H9 (cell line): ENCODE data around the gene PRICKLE1. TPM values are rescaled to one million over a fixed set of nuclear protein-coding genes. Genes with fewer than 3 reads are reported as not detected.
A peak's percentile ranks its signal among the peaks of the same experiment; 100 is the strongest.

Experiments
- DNase-seq: peaks from one replicate; pipeline ENCODE4 v3.0.0-alpha.2; 2017
- H2AFZ ChIP-seq: one replicate; pipeline ENCODE4 v1.6.1; 2013; ENCODE audit warnings: mild to moderate bottlenecking, low read length, control low read depth, moderate library complexity
- H2AK5ac ChIP-seq: 2 replicates; pipeline ENCODE4 v1.6.1; 2013; ENCODE audit warnings: low read length, control low read depth, mixed read lengths; ENCODE audit not compliant: insufficient read length
- H2BK120ac ChIP-seq: one replicate; pipeline ENCODE4 v1.6.1; 2013; ENCODE audit warnings: low read depth, mild to moderate bottlenecking, low read length, control low read depth, inconsistent platforms; ENCODE audit not compliant: poor library complexity, severe bottlenecking
- H2BK12ac ChIP-seq: 2 replicates; pipeline ENCODE4 v1.6.1; 2013; ENCODE audit warnings: low read length, control low read depth, mixed read lengths, low read depth; ENCODE audit not compliant: insufficient read length
- H2BK15ac ChIP-seq: 2 replicates; pipeline ENCODE4 v1.6.1; 2013; ENCODE audit warnings: low read depth, low read length, control low read depth
- H2BK20ac ChIP-seq: one replicate; pipeline ENCODE4 v1.6.1; 2013; ENCODE audit warnings: low read depth, mild to moderate bottlenecking, low read length, control low read depth, inconsistent platforms; ENCODE audit not compliant: poor library complexity, severe bottlenecking
- H2BK5ac ChIP-seq: 2 replicates; pipeline ENCODE4 v1.6.1; 2013; ENCODE audit warnings: low read length, control low read depth, mixed read lengths; ENCODE audit not compliant: insufficient read length
- H3K14ac ChIP-seq: 2 replicates; pipeline ENCODE4 v1.6.1; 2013; ENCODE audit warnings: low read length, control low read depth; ENCODE audit not compliant: insufficient read depth
- H3K18ac ChIP-seq: 2 replicates; pipeline ENCODE4 v1.6.1; 2013; ENCODE audit warnings: low read depth, mild to moderate bottlenecking, mixed read lengths, low read length, control low read depth; ENCODE audit not compliant: insufficient read length
- H3K23ac ChIP-seq: 2 replicates; pipeline ENCODE4 v1.6.1; 2013; ENCODE audit warnings: low read length, control low read depth, mixed read lengths, low read depth; ENCODE audit not compliant: insufficient read length
- H3K23me2 ChIP-seq: 2 replicates; pipeline ENCODE4 v1.6.1; 2013; ENCODE audit warnings: low read depth, mild to moderate bottlenecking, mixed read lengths, low read length, control low read depth; ENCODE audit not compliant: insufficient read length, poor library complexity, severe bottlenecking
- H3K27ac ChIP-seq: 2 replicates; pipeline ENCODE4 v1.5.1; 2013; ENCODE audit warnings: low read length, control low read depth, mixed read lengths, low read depth; ENCODE audit not compliant: insufficient read length
- H3K27me3 ChIP-seq: 2 replicates; pipeline ENCODE4 v1.6.1; 2013; ENCODE audit warnings: low read length, control low read depth, inconsistent platforms; ENCODE audit not compliant: insufficient read depth
- H3K4ac ChIP-seq: 2 replicates; pipeline ENCODE4 v1.6.1; 2013; ENCODE audit warnings: low read depth, mild to moderate bottlenecking, control low read depth, inconsistent platforms, low read length, moderate library complexity
- H3K4me1 ChIP-seq: 2 replicates; pipeline ENCODE4 v1.6.1; 2013; ENCODE audit warnings: low read length, control low read depth, inconsistent platforms; ENCODE audit not compliant: insufficient read depth
- H3K4me2 ChIP-seq: 2 replicates; pipeline ENCODE4 v1.6.1; 2013; ENCODE audit warnings: low read length, control low read depth, mixed read lengths; ENCODE audit not compliant: insufficient read length, insufficient read depth
- H3K56ac ChIP-seq: 2 replicates; pipeline ENCODE4 v1.6.1; 2013; ENCODE audit warnings: low read depth, mild to moderate bottlenecking, mixed read lengths, low read length, control low read depth; ENCODE audit not compliant: insufficient read length
- H3K79me1 ChIP-seq: 2 replicates; pipeline ENCODE4 v1.6.1; 2013; ENCODE audit warnings: low read depth, mild to moderate bottlenecking, moderate library complexity, low read length, control low read depth, inconsistent platforms; ENCODE audit not compliant: insufficient read depth, poor library complexity, severe bottlenecking
- H3K79me2 ChIP-seq: 2 replicates; pipeline ENCODE4 v1.6.1; 2013; ENCODE audit warnings: low read length, control low read depth, inconsistent platforms; ENCODE audit not compliant: insufficient read depth
- H3K9ac ChIP-seq: 2 replicates; pipeline ENCODE4 v1.6.1; 2013; ENCODE audit warnings: low read length, control low read depth, mixed read lengths; ENCODE audit not compliant: insufficient read length; ENCODE audit errors: extremely low read depth
- H3K9me3 ChIP-seq: one replicate; pipeline ENCODE4 v1.6.1; 2013; ENCODE audit warnings: low read depth, low read length, inconsistent platforms; ENCODE audit not compliant: control insufficient read depth
- H3T11ph ChIP-seq: one replicate; pipeline ENCODE4 v1.6.1; 2013; ENCODE audit warnings: mild to moderate bottlenecking, low read length, control low read depth, inconsistent platforms
- H4K20me1 ChIP-seq: one replicate; pipeline ENCODE4 v1.6.1; 2013; ENCODE audit not compliant: control insufficient read depth, insufficient read length, insufficient read depth
- H4K5ac ChIP-seq: 2 replicates; pipeline ENCODE4 v1.6.1; 2013; ENCODE audit warnings: low read depth, mild to moderate bottlenecking, mixed read lengths, low read length, control low read depth; ENCODE audit not compliant: insufficient read length
- H4K8ac ChIP-seq: replicated peaks from 2 replicates; pipeline ENCODE4 v1.6.1; 2013; ENCODE audit warnings: low read length, control low read depth, mixed read lengths, low read depth; ENCODE audit not compliant: insufficient read length
- H4K91ac ChIP-seq: 2 replicates; pipeline ENCODE4 v1.6.1; 2013; ENCODE audit warnings: low read depth, mild to moderate bottlenecking, moderate library complexity, mixed read lengths, low read length, control low read depth; ENCODE audit not compliant: insufficient read length
- H3K27ac Mint-ChIP-seq, 3 experiments: 2 replicates in 2 of 3; 3 replicates in 1 of 3; pipeline ENCODE4 v1.8.0; 2020 to 2021; ENCODE audit warnings: mixed read lengths in 3 of 3, mild to moderate bottlenecking in 1 of 3, moderate library complexity in 1 of 3
- H3K27me3 Mint-ChIP-seq: 2 replicates; pipeline ENCODE4 v1.8.0; 2021; ENCODE audit warnings: low read depth, mild to moderate bottlenecking, moderate library complexity, mixed read lengths
- H3K36me3 Mint-ChIP-seq, 3 experiments: 2 replicates in 2 of 3; 3 replicates in 1 of 3; pipeline ENCODE4 v1.8.0; 2020 to 2021; ENCODE audit warnings: low read depth in 3 of 3, mixed read lengths in 3 of 3; ENCODE audit not compliant: insufficient read depth in 1 of 3
- H3K4me1 Mint-ChIP-seq, 2 experiments: 2 replicates each; pipeline ENCODE4 v1.8.0; 2020; ENCODE audit warnings: mixed read lengths in 2 of 2
- H3K4me3 Mint-ChIP-seq, 2 experiments: 2 replicates in 1 of 2; 3 replicates in 1 of 2; pipeline ENCODE4 v1.8.0; 2020 to 2021; ENCODE audit warnings: mild to moderate bottlenecking in 2 of 2, mixed read lengths in 2 of 2, moderate library complexity in 1 of 2
- H3K9me3 Mint-ChIP-seq, 2 experiments: 2 replicates in 1 of 2; 3 replicates in 1 of 2; pipeline ENCODE4 v1.8.0; 2020; ENCODE audit warnings: mild to moderate bottlenecking in 2 of 2, mixed read lengths in 2 of 2, moderate library complexity in 1 of 2
- CTCF ChIP-seq: fragments of 200-600 bp; sonication (generic); conservative IDR thresholded peaks from 3 replicates; pipeline ENCODE4 v1.8.0; 2021; ENCODE audit warnings: antibody characterized with exemption, mild to moderate bottlenecking
- WGBS: extraction: QIAGEN DNeasy Blood & Tissue Kit; methylation state at CpG from one replicate; pipeline ENCODE4 v1.1.7; 2013; ENCODE audit warnings: missing lambda C conversion rate, low lambda C conversion rate, mixed read lengths; ENCODE audit not compliant: insufficient read length; ENCODE audit errors: extremely low coverage; 5-methylcytosine and 5-hydroxymethylcytosine counted together
- total RNA-seq: library from RNA; stranded (reverse); gene quantifications from 2 replicates; pipeline ENCODE4 v1.2.1, GENCODE V29; 2021

PRICKLE1 gene
- total RNA-seq, 1 experiment from 2014 or later: 20.5 TPM

DNA sequence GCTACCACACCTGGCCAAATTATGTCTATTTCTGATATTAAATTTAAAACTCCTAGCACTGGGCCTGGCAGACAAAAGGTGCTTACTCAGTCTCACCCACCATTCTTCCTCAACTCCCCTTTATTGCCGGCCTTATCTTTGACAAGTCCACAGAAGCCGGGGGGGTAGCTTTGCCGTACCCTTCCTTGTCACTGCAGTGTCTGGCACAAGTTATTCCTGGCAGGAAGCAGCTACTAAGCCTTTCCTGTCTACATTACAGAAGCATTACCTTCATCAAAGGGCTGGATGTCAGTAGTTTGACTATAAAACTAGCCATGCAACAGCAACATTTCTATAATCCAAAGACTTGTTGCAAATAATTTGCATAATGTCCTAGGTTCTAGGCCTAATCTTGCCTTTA is 127.1 kb downstream of the PRICKLE1 start:
- Histone ChIP-seq H3K4ac (no peak overlapping the region), H2BK120ac (no peak overlapping the region), H2AFZ (no peak overlapping the region), H3K4me1 (peaks cover 13% of the 10 kb centered on the region), H2AK5ac (no peak overlapping the region), H3K18ac (no peak overlapping the region), H4K8ac (no peak overlapping the region), H3K23me2 (no peaks in the 10 kb centered on the region), H4K20me1 (no peaks in the 10 kb centered on the region), H2BK12ac (no peak overlapping the region), H3K27ac (no peak overlapping the region), H2BK15ac (no peak overlapping the region), H4K91ac (no peak overlapping the region), H3K27me3 (no peaks in the 10 kb centered on the region), H3K79me1 (no peaks in the 10 kb centered on the region), H3K79me2 (no peaks in the 10 kb centered on the region), H2BK5ac (no peak overlapping the region), H3K56ac (no peak overlapping the region), H3K23ac (no peak overlapping the region), H3K9me3 (no peaks in the 10 kb centered on the region), H2BK20ac (no peak overlapping the region), H3K14ac (no peak overlapping the region), H3T11ph (no peak overlapping the region), H3K4me2 (no peak overlapping the region), H3K9ac (no peak overlapping the region), H4K5ac (no peak overlapping the region)
- Mint-ChIP-seq H3K27ac (peak overlapping the region in 1 of 3 experiments; percentile 60; a peak in 1 of 7 replicates), H3K27me3 (peaks cover 2% of the 10 kb centered on the region; the same call in 1 of the 2 replicates), H3K36me3 (peaks cover 66 to 92% (median 92%) of the 10 kb centered on the region in 3 experiments), H3K4me1 (peaks cover 20 to 35% of the 10 kb centered on the region in 2 experiments), H3K4me3 (no peak overlapping the region), H3K9me3 (no peaks in the 10 kb centered on the region)
- TF ChIP-seq CTCF: no peak
- WGBS: no CpG with 5 or more reads among the region's 3 CpGs
- DNase-seq: no peak
